ENCODE measurements around the gene GAB1.

The GAB1 gene

GRCh38 chr4:143359644-143360193 is 23.0 kb downstream of the GAB1 start:
- DNase-seq: peak; percentile 26

GRCh38 chr4:143360838-143361625 is 24.4 kb downstream of the GAB1 start:
- DNase-seq: peak; percentile 44

- no peak for DNase-seq
Observed at GRCh38 chr4:143362349-143363046, 25.8 kb downstream of the GAB1 start.

GRCh38 chr4:143363332-143363731 is 26.7 kb downstream of the GAB1 start:
- DNase-seq: no peak

GRCh38 chr4:143364063-143364462 is 27.4 kb downstream of the GAB1 start:
- no peak for DNase-seq

- DNase-seq: no peak
Observed at GRCh38 chr4:143367863-143368262, 31.2 kb downstream of the GAB1 start.

- no peak for DNase-seq
Observed at GRCh38 chr4:143369552-143369951, 32.9 kb downstream of the GAB1 start.

- no peak for DNase-seq
Observed at GRCh38 chr4:143372093-143372915, 35.6 kb downstream of the GAB1 start.

- DNase-seq: no peak
Observed at GRCh38 chr4:143374255-143374654, 37.6 kb downstream of the GAB1 start.

GRCh38 chr4:143374771-143375170 is 38.1 kb downstream of the GAB1 start:
- DNase-seq: no peak

GRCh38 chr4:143375326-143376073 is 38.8 kb downstream of the GAB1 start:
- DNase-seq: no peak

GRCh38 chr4:143377611-143378099 is 41.0 kb downstream of the GAB1 start:
- DNase-seq: no peak

- DNase-seq: peak; percentile 42
Observed at GRCh38 chr4:143380629-143381028, 44.0 kb downstream of the GAB1 start.

GRCh38 chr4:143381189-143382118 is 44.8 kb downstream of the GAB1 start:
- peak; percentile 88 for DNase-seq

- DNase-seq: peak; percentile 31
Observed at GRCh38 chr4:143382596-143382995, 45.9 kb downstream of the GAB1 start.

- no peak for DNase-seq
Observed at GRCh38 chr4:143383005-143383574, 46.4 kb downstream of the GAB1 start.

GRCh38 chr4:143384381-143384994 is 47.8 kb downstream of the GAB1 start:
- peak; percentile 12 for DNase-seq

GRCh38 chr4:143386812-143387211 is 50.1 kb downstream of the GAB1 start:
- DNase-seq: no peak

- peak; percentile 52 for DNase-seq
Observed at GRCh38 chr4:143389579-143390195, 53.0 kb downstream of the GAB1 start.

GRCh38 chr4:143390764-143391163 is 54.1 kb downstream of the GAB1 start:
- no peak for DNase-seq
